ENCODE results near the gene UVRAG.

DNA sequence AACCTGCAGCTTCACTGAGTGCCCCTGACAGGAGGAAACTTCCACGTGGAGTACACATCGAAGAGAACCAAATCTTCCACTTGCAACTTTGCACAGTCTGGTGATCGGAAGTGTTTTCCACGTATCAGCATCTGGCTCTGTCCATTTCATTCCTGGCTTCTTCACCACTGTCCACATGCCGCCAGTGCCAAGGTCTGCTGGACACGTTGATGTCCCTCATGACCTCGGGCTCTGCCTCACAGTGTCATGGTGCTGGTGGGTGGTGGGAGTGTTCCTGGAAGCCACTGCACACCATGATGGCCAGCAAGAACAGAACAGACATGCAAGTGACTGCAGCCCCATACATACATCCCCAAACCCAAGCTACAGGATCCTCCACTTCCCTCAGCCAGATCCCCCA, 342.9 kb downstream of the UVRAG start:
- TF ChIP-seq POLR2AphosphoS5 (IDR thresholded peaks at IDR 0.05): no peak
- TF ChIP-seq CTCF (IDR thresholded peaks at IDR 0.05): no peak
- no peak for TF ChIP-seq POLR2A (IDR thresholded peaks at IDR 0.05)

Data from stomach (tissue), 4 donors.